PC-3 (cell line): ENCODE results near the gene CLNK. TPM values are rescaled to one million over a fixed set of nuclear protein-coding genes. Genes with fewer than 3 reads are reported as not detected.

ENCODE experiments used
- ATAC-seq: fragments of 200-7000 bp; cut with Tn5 transposase; 2 replicates; pipeline ENCODE4 v1.9.1; 2020; ENCODE audit warnings: mild to moderate bottlenecking, moderate library complexity
- BruUV-seq: library from RNA; stranded (reverse); fragments of 400-500 nt; replicated peaks from 2 replicates; lab custom pipeline; 2021; lab: Mats Ljungman, UMichigan
- CTCF ChIA-PET: fragments of 300-600 bp; sonication (Branson Sonifier 250); formaldehyde crosslinking; loops from one replicate; lab custom pipeline; 2022; ENCODE audit warnings: antibody characterized with exemption; lab: Charles Lee
- POLR2A ChIA-PET: fragments of 300-600 bp; sonication (Branson Sonifier 250); formaldehyde crosslinking; loops from one replicate; lab custom pipeline; 2022; ENCODE audit warnings: antibody characterized with exemption; ENCODE audit not compliant: unreplicated experiment; lab: Charles Lee
- DNase-seq: peaks from one replicate; pipeline ENCODE4 v3.0.0-alpha.2; 2015
- H2AFZ ChIP-seq: fragments of 300-600 bp; sonication (generic); 2 replicates; pipeline ENCODE4 v1.6.0; 2016; ENCODE audit warnings: antibody characterized with exemption, low read length
- H3F3A ChIP-seq: fragments of 300-600 bp; sonication (generic); one replicate; pipeline ENCODE4 v1.6.0; 2017; ENCODE audit warnings: antibody characterized with exemption, low read length, control low read depth, mild to moderate bottlenecking; ENCODE audit not compliant: unreplicated experiment
- H3K27ac ChIP-seq: fragments of 300-600 bp; sonication (generic); 2 replicates; pipeline ENCODE4 v1.5.1; 2016; ENCODE audit warnings: mild to moderate bottlenecking, low read length
- H3K27me3 ChIP-seq: fragments of 300-600 bp; sonication (generic); 2 replicates; pipeline ENCODE4 v1.6.1; 2016; ENCODE audit warnings: low read length, mixed read lengths
- H3K36me3 ChIP-seq: fragments of 300-600 bp; sonication (generic); 2 replicates; pipeline ENCODE4 v1.6.1; 2016; ENCODE audit warnings: low read depth, mixed run types, low read length, mixed read lengths
- H3K4me1 ChIP-seq: fragments of 300-600 bp; sonication (generic); 2 replicates; pipeline ENCODE4 v1.5.1; 2016; ENCODE audit warnings: low read length; ENCODE audit not compliant: insufficient read depth
- H3K4me2 ChIP-seq: fragments of 300-600 bp; sonication (generic); 2 replicates; pipeline ENCODE4 v1.6.0; 2016; ENCODE audit warnings: low read length
- H3K4me3 ChIP-seq: fragments of 300-600 bp; sonication (generic); 2 replicates; pipeline ENCODE4 v1.5.1; 2016; ENCODE audit warnings: mild to moderate bottlenecking, low read length, mixed read lengths
- H3K79me2 ChIP-seq: fragments of 300-600 bp; sonication (generic); 2 replicates; pipeline ENCODE4 v1.6.1; 2017; ENCODE audit warnings: low read length, mixed read lengths
- H3K9ac ChIP-seq: fragments of 300-600 bp; sonication (generic); 2 replicates; pipeline ENCODE4 v1.6.0; 2016; ENCODE audit warnings: mild to moderate bottlenecking, low read length
- H3K9me2 ChIP-seq: fragments of 300-600 bp; sonication (generic); replicated peaks from 2 replicates; pipeline ENCODE4 v1.6.1; 2016; ENCODE audit warnings: mixed run types, low read length, mixed read lengths
- H3K9me3 ChIP-seq: fragments of 300-600 bp; sonication (generic); 2 replicates; pipeline ENCODE4 v1.6.1; 2016; ENCODE audit warnings: low read length, mixed read lengths
- H4K20me1 ChIP-seq: fragments of 300-600 bp; sonication (generic); 2 replicates; pipeline ENCODE4 v1.6.1; 2016; ENCODE audit warnings: low read length, mixed read lengths
- CTCF ChIP-seq: fragments of 300-600 bp; sonication (generic); conservative IDR thresholded peaks from 2 replicates; pipeline ENCODE4 v1.5.1; 2017; ENCODE audit warnings: antibody characterized with exemption, low read depth, mild to moderate bottlenecking, low read length
- EZH2 ChIP-seq: fragments of 300-600 bp; sonication (generic); IDR thresholded peaks from one replicate; pipeline ENCODE4 v1.6.1; 2017; ENCODE audit warnings: antibody characterized with exemption, mild to moderate bottlenecking, low read length; ENCODE audit not compliant: unreplicated experiment
- EZH2phosphoT487 ChIP-seq: fragments of 300-600 bp; sonication (generic); IDR thresholded peaks from 2 replicates; pipeline ENCODE4 v1.6.1; 2018; ENCODE audit warnings: mild to moderate bottlenecking, antibody characterized with exemption, low read length, borderline replicate concordance
- intact Hi-C: fragments of 100-400 bp; cut with micrococcal nuclease; formaldehyde crosslinking; loops from 2 replicates; pipeline ENCODE4 v1.9.0; 2023
- total RNA-seq: library from RNA; depleted of rRNA; stranded (reverse); fragments of >200 nt; gene quantifications from 2 replicates; pipeline ENCODE4 v1.2.3, GENCODE V29; 2014

Gene CLNK
- total RNA-seq, 1 experiment from 2014 or later, result not detected

GRCh38 chr4:10713591-10713990 is 29.0 kb upstream of the CLNK start:
- no peak overlapping the region for H3K27ac ChIP-seq
- no peaks in the 10 kb centered on the region for H3F3A ChIP-seq
- H2AFZ ChIP-seq, result no peak overlapping the region
- no peaks in the 10 kb centered on the region for H3K9me2 ChIP-seq
- TF ChIP-seq EZH2, result no peak
- no peak for TF ChIP-seq EZH2phosphoT487
- TF ChIP-seq CTCF, result no peak
- no peaks in the 10 kb centered on the region for H3K9me3 ChIP-seq
- DNase-seq (no peak), ATAC-seq (no peak)
- no peaks in the 10 kb centered on the region for H4K20me1 ChIP-seq
- 0 out of 2 replicates have a peak, but pooled peaks cover 4% of the 10 kb centered on the region for H3K4me1 ChIP-seq
- H3K27me3 ChIP-seq, result no peaks in the 10 kb centered on the region
- intact Hi-C loops, result no loop called here
- H3K79me2 ChIP-seq, result no peaks in the 10 kb centered on the region
- no peaks in the 10 kb centered on the region for H3K36me3 ChIP-seq
- POLR2A ChIA-PET, result no interaction called here
- CTCF ChIA-PET, result no interaction called here
- no TSS peak for BruUV-seq
- no peak overlapping the region for H3K4me3 ChIP-seq
- no peak overlapping the region for H3K4me2 ChIP-seq
- no peak overlapping the region for H3K9ac ChIP-seq

GRCh38 chr4:10706236-10706635 is 21.7 kb upstream of the CLNK start:
- no peak overlapping the region for H3K9ac ChIP-seq
- no peak overlapping the region for H3K4me3 ChIP-seq
- intact Hi-C loops, result no loop called here
- H3K36me3 ChIP-seq, result no peaks in the 10 kb centered on the region
- TF ChIP-seq EZH2phosphoT487 (no peak), EZH2 (no peak), CTCF (no peak)
- no peaks in the 10 kb centered on the region for H3K9me3 ChIP-seq
- ChIA-PET CTCF (no interaction called here), POLR2A (no interaction called here)
- no peaks in the 10 kb centered on the region for H3K9me2 ChIP-seq
- no TSS peak for BruUV-seq
- no peak for ATAC-seq
- no peak for DNase-seq
- H3K4me1 ChIP-seq, result peaks cover 22% of the 10 kb centered on the region
- no peaks in the 10 kb centered on the region for H4K20me1 ChIP-seq
- no peaks in the 10 kb centered on the region for H3F3A ChIP-seq
- no peak overlapping the region for H2AFZ ChIP-seq
- no peak overlapping the region for H3K27ac ChIP-seq
- no peaks in the 10 kb centered on the region for H3K27me3 ChIP-seq
- no peaks in the 10 kb centered on the region for H3K79me2 ChIP-seq
- no peak overlapping the region for H3K4me2 ChIP-seq

- intact Hi-C loops, result no loop called here
- ATAC-seq (no peak), DNase-seq (no peak)
- no TSS peak for BruUV-seq
- Histone ChIP-seq H2AFZ (no peak overlapping the region), H3K4me2 (no peak overlapping the region), H4K20me1 (no peaks in the 10 kb centered on the region), H3K9ac (no peak overlapping the region), H3K4me3 (no peak overlapping the region), H3K36me3 (no peaks in the 10 kb centered on the region), H3K4me1 (peaks cover 22% of the 10 kb centered on the region), H3K9me2 (no peaks in the 10 kb centered on the region), H3K79me2 (no peaks in the 10 kb centered on the region), H3K27me3 (no peaks in the 10 kb centered on the region), H3F3A (no peaks in the 10 kb centered on the region), H3K9me3 (no peaks in the 10 kb centered on the region), H3K27ac (no peak overlapping the region)
- ChIA-PET CTCF (no interaction called here), POLR2A (interaction anchor here (0.6 kb wide), 1 partner anchor 99 kb away, joined by 33 read pairs; no protein-coding TSS in a partner anchor)
- no peak for TF ChIP-seq EZH2phosphoT487
- TF ChIP-seq CTCF, result no peak
- TF ChIP-seq EZH2, result no peak
Observed at GRCh38 chr4:10704430-10704810, 19.9 kb upstream of the CLNK start.
